Glutamatergic neuron (in vitro differentiated cells): ENCODE data around the gene NFIL3. TPM values are rescaled to one million over a fixed set of nuclear protein-coding genes. Genes with fewer than 3 reads are reported as not detected.

Experiments
- DNase-seq: peaks from one replicate; pipeline ENCODE4 v3.0.0; 2022
- H3K27ac Mint-ChIP-seq: one replicate; pipeline ENCODE4 v1.8.0; 2020; ENCODE audit warnings: mild to moderate bottlenecking, mixed read lengths, inconsistent platforms; ENCODE audit not compliant: unreplicated experiment
- H3K27me3 Mint-ChIP-seq: one replicate; pipeline ENCODE4 v1.8.0; 2020; ENCODE audit warnings: mild to moderate bottlenecking, moderate library complexity, mixed read lengths, inconsistent platforms; ENCODE audit not compliant: unreplicated experiment
- H3K36me3 Mint-ChIP-seq: one replicate; pipeline ENCODE4 v1.8.0; 2020; ENCODE audit warnings: mild to moderate bottlenecking, mixed read lengths, inconsistent platforms; ENCODE audit not compliant: unreplicated experiment
- H3K4me1 Mint-ChIP-seq: one replicate; pipeline ENCODE4 v1.8.0; 2020; ENCODE audit warnings: mild to moderate bottlenecking, low read depth, mixed read lengths, inconsistent platforms; ENCODE audit not compliant: unreplicated experiment
- H3K4me3 Mint-ChIP-seq: one replicate; pipeline ENCODE4 v1.8.0; 2020; ENCODE audit warnings: mild to moderate bottlenecking, mixed read lengths, inconsistent platforms; ENCODE audit not compliant: unreplicated experiment
- H3K9me3 Mint-ChIP-seq: one replicate; pipeline ENCODE4 v1.8.0; 2020; ENCODE audit warnings: mild to moderate bottlenecking, moderate library complexity, mixed read lengths, inconsistent platforms; ENCODE audit not compliant: unreplicated experiment
- CTCF ChIP-seq: fragments of 200-600 bp; sonication (generic); IDR thresholded peaks from one replicate; pipeline ENCODE4 v1.5.0; 2021; ENCODE audit not compliant: partially characterized antibody, unreplicated experiment
- total RNA-seq: library from RNA; stranded (reverse); fragmentation: NEBNext Ultra II Directional; extraction: Animal tissue kit (Norgen Biotek cat#: 25700); gene quantifications from one replicate; pipeline ENCODE4 v1.2.1, GENCODE V29; 2021; ENCODE audit not compliant: unreplicated experiment

The NFIL3 gene
- total RNA-seq, 1 donor from 2014 or later = 32.4 TPM

- peaks cover 17% of the 10 kb centered on the region for H3K9me3 Mint-ChIP-seq
- DNase-seq = no peak
- H3K4me1 Mint-ChIP-seq = peaks cover 41% of the 10 kb centered on the region
- H3K27me3 Mint-ChIP-seq = peaks cover 18% of the 10 kb centered on the region
- H3K27ac Mint-ChIP-seq = peak overlapping the region; percentile 93
- H3K36me3 Mint-ChIP-seq = peaks cover 5% of the 10 kb centered on the region
- H3K4me3 Mint-ChIP-seq = peak overlapping the region; percentile 58
- TF ChIP-seq CTCF = no peak
Observed at GRCh38 chr9:91419222-91420191, 4.1 kb downstream of the NFIL3 start.

- Mint-ChIP-seq H3K4me3 (peak overlapping the region; percentile 49), H3K27ac (peak overlapping the region; percentile 75), H3K36me3 (peaks cover 5% of the 10 kb centered on the region), H3K27me3 (peaks cover 20% of the 10 kb centered on the region), H3K4me1 (peaks cover 41% of the 10 kb centered on the region), H3K9me3 (peaks cover 16% of the 10 kb centered on the region)
- DNase-seq = no peak
- no peak for TF ChIP-seq CTCF
Observed at GRCh38 chr9:91418215-91418610, 5.4 kb downstream of the NFIL3 start.

GRCh38 chr9:91417602-91418214, 5.9 kb downstream of the NFIL3 start:
- H3K4me1 Mint-ChIP-seq = peaks cover 41% of the 10 kb centered on the region
- peaks cover 11% of the 10 kb centered on the region for H3K9me3 Mint-ChIP-seq
- peaks cover 16% of the 10 kb centered on the region for H3K27me3 Mint-ChIP-seq
- no peak for DNase-seq
- peak overlapping the region; percentile 49 for H3K4me3 Mint-ChIP-seq
- H3K27ac Mint-ChIP-seq = peak overlapping the region; percentile 75
- H3K36me3 Mint-ChIP-seq = peaks cover 4% of the 10 kb centered on the region
- TF ChIP-seq CTCF = no peak

- no peaks in the 10 kb centered on the region for H3K36me3 Mint-ChIP-seq
- peak overlapping the region; percentile 20 for H3K4me3 Mint-ChIP-seq
- H3K9me3 Mint-ChIP-seq = peaks cover 8% of the 10 kb centered on the region
- TF ChIP-seq CTCF = no peak
- peaks cover 9% of the 10 kb centered on the region for H3K27me3 Mint-ChIP-seq
- peaks cover 41% of the 10 kb centered on the region for H3K4me1 Mint-ChIP-seq
- peak overlapping the region; percentile 69 for H3K27ac Mint-ChIP-seq
- peak; percentile 42 for DNase-seq
Observed at GRCh38 chr9:91416096-91416712, 7.4 kb downstream of the NFIL3 start.
